GM18870 (cell line): ENCODE data around the gene SBDS.

Experiments used
- ATAC-seq: cut with Tn5 transposase; IDR thresholded peaks from one replicate; pipeline ENCODE4 v1.9.1; 2021; ENCODE audit warnings: moderate library complexity; ENCODE audit not compliant: unreplicated experiment

Gene SBDS

GRCh38 chr7:66948480-66949109 lies 46.8 kb downstream of the SBDS start:
- ATAC-seq: no peak

- ATAC-seq: no peak
These were observed 48.8 kb downstream of the SBDS start for GRCh38 chr7:66946545-66946944.

- no peak for ATAC-seq
These were observed 56.1 kb downstream of the SBDS start for GRCh38 chr7:66939325-66939724.

- ATAC-seq: no peak
These were observed 57.4 kb downstream of the SBDS start for GRCh38 chr7:66937940-66938339.
